Endodermal cell (in vitro differentiated cells): Measurements from ENCODE around the gene ALOXE3. TPM values are rescaled to one million over a fixed set of nuclear protein-coding genes. Genes with fewer than 3 reads are reported as not detected.

Experiments
- DNase-seq: peaks from one replicate; pipeline ENCODE4 v3.0.0-alpha.2; 2017
- H3K27ac ChIP-seq: 2 replicates; pipeline ENCODE4 v1.5.1; 2013; ENCODE audit warnings: mild to moderate bottlenecking, low read depth, low read length, moderate library complexity
- H3K27me3 ChIP-seq: 2 replicates; pipeline ENCODE4 v1.6.1; 2013; ENCODE audit warnings: mild to moderate bottlenecking, low read length, moderate library complexity; ENCODE audit not compliant: insufficient read depth, control insufficient read depth, poor library complexity, severe bottlenecking
- H3K36me3 ChIP-seq: 2 replicates; pipeline ENCODE4 v1.7.0; 2013; ENCODE audit warnings: mild to moderate bottlenecking, low read length, moderate library complexity; ENCODE audit not compliant: control insufficient read depth, insufficient read depth
- H3K4me1 ChIP-seq: one replicate; pipeline ENCODE4 v1.7.0; 2013; ENCODE audit warnings: low read length; ENCODE audit not compliant: control insufficient read depth, insufficient read depth
- H3K4me3 ChIP-seq: 2 replicates; pipeline ENCODE4 v1.5.1; 2013; ENCODE audit warnings: mild to moderate bottlenecking, low read length, moderate library complexity
- H3K9ac ChIP-seq: 2 replicates; pipeline ENCODE4 v1.6.1; 2013; ENCODE audit warnings: mild to moderate bottlenecking, low read length, moderate library complexity; ENCODE audit not compliant: poor library complexity, severe bottlenecking; ENCODE audit errors: extremely low read depth
- H3K9me3 ChIP-seq: 2 replicates; pipeline ENCODE4 v1.6.1; 2013; ENCODE audit warnings: mild to moderate bottlenecking, low read length, moderate library complexity; ENCODE audit not compliant: control insufficient read depth
- H3K27ac Mint-ChIP-seq: 2 replicates; pipeline ENCODE4 v1.8.0; 2020; ENCODE audit warnings: mixed read lengths
- H3K27me3 Mint-ChIP-seq: 2 replicates; pipeline ENCODE4 v1.8.0; 2021; ENCODE audit warnings: mild to moderate bottlenecking, mixed read lengths; ENCODE audit not compliant: insufficient read depth
- H3K36me3 Mint-ChIP-seq: 2 replicates; pipeline ENCODE4 v1.8.0; 2020; ENCODE audit warnings: low read depth, mixed read lengths
- H3K4me1 Mint-ChIP-seq: 2 replicates; pipeline ENCODE4 v1.8.0; 2020; ENCODE audit warnings: mixed read lengths
- H3K4me3 Mint-ChIP-seq: 2 replicates; pipeline ENCODE4 v1.8.0; 2020; ENCODE audit warnings: mild to moderate bottlenecking, moderate library complexity, mixed read lengths
- H3K9me3 Mint-ChIP-seq: 2 replicates; pipeline ENCODE4 v1.8.0; 2020; ENCODE audit warnings: mild to moderate bottlenecking, mixed read lengths
- WGBS, 2 experiments: methylation state at CpG; one replicate each; pipeline versions ENCODE4 v1.1.5 to v1.1.7; 2013; ENCODE audit warnings: missing lambda C conversion rate in 2 of 2, mixed read lengths in 1 of 2; ENCODE audit not compliant: insufficient coverage in 1 of 2, insufficient read length in 1 of 2; 5-methylcytosine and 5-hydroxymethylcytosine counted together
- total RNA-seq, 2 donors: library from RNA; stranded (reverse); fragmentation: NEBNext Ultra II Directional in 1 of 2; extraction: Animal tissue kit (Norgen Biotek cat#: 25700) in 1 of 2; gene quantifications; 2 replicates in 1 of 2; 3 replicates in 1 of 2; pipeline ENCODE4 v1.2.1, GENCODE V29; 2021
- TF ChIP-seq, protein P1 (sequence below): fragments of 200-600 bp; sonication (generic); conservative IDR thresholded peaks from 2 replicates; pipeline ENCODE4 v1.5.0; 2021; ENCODE audit warnings: antibody characterized with exemption, mild to moderate bottlenecking

The ALOXE3 gene
- total RNA-seq, 2 donors from 2014 or later: 0.13 to 0.49 TPM

DNA sequence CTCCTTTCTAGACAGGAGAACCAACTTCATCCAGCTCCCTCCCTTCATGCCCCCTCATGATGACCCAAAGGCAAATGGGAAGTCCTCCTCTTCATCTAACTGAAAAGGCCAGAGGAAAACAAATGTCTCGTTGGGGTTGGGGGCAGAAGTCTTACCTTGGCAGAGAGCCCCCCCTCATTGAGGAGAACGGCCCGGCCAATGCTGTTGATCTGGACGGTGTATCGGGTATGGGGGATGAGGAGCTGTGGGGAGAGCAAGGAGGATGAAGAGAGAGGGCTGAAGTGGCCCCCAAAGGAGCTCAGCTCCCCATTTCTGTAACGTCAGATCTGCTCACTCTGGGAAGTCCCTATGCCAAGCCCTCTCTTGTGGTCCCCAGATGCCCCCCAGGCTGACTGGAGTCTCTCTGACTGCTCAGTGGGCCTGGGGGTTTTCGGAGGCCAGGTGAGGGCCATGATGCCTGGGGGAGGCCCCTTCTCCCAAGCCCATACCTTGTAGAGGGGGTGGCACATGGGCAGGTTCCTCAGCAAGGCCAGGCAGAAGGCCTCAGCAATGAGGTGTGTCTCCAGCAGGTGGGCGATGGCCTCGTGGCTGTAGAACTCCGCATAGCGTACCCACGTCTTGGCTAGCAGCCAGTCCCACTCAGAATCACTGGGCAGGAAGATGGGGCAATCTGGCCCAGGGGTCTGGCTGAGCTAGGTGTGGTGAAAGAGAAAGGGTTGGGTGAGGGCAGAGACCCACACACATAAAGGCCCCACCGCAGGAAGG lies 41.6 kb downstream of the ALOXE3 start:
- Mint-ChIP-seq H3K27ac (no peak overlapping the region), H3K4me1 (peaks cover 22% of the 10 kb centered on the region), H3K27me3 (peaks cover 92% of the 10 kb centered on the region), H3K9me3 (peaks cover 2% of the 10 kb centered on the region), H3K4me3 (no peak overlapping the region), H3K36me3 (no peaks in the 10 kb centered on the region)
- TF ChIP-seq, protein P1, sequence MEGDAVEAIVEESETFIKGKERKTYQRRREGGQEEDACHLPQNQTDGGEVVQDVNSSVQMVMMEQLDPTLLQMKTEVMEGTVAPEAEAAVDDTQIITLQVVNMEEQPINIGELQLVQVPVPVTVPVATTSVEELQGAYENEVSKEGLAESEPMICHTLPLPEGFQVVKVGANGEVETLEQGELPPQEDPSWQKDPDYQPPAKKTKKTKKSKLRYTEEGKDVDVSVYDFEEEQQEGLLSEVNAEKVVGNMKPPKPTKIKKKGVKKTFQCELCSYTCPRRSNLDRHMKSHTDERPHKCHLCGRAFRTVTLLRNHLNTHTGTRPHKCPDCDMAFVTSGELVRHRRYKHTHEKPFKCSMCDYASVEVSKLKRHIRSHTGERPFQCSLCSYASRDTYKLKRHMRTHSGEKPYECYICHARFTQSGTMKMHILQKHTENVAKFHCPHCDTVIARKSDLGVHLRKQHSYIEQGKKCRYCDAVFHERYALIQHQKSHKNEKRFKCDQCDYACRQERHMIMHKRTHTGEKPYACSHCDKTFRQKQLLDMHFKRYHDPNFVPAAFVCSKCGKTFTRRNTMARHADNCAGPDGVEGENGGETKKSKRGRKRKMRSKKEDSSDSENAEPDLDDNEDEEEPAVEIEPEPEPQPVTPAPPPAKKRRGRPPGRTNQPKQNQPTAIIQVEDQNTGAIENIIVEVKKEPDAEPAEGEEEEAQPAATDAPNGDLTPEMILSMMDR: no peak
- Histone ChIP-seq H3K27ac (no peak overlapping the region), H3K27me3 (peaks cover 97% of the 10 kb centered on the region), H3K4me3 (no peak overlapping the region), H3K4me1 (peaks cover 2% of the 10 kb centered on the region), H3K9ac (no peak overlapping the region), H3K36me3 (no peaks in the 10 kb centered on the region), H3K9me3 (no peaks in the 10 kb centered on the region)
- 87 to 97% methylated on average over 9 to 13 of the region's 13 CpGs for WGBS, 2 experiments
- no peak for DNase-seq

DNA sequence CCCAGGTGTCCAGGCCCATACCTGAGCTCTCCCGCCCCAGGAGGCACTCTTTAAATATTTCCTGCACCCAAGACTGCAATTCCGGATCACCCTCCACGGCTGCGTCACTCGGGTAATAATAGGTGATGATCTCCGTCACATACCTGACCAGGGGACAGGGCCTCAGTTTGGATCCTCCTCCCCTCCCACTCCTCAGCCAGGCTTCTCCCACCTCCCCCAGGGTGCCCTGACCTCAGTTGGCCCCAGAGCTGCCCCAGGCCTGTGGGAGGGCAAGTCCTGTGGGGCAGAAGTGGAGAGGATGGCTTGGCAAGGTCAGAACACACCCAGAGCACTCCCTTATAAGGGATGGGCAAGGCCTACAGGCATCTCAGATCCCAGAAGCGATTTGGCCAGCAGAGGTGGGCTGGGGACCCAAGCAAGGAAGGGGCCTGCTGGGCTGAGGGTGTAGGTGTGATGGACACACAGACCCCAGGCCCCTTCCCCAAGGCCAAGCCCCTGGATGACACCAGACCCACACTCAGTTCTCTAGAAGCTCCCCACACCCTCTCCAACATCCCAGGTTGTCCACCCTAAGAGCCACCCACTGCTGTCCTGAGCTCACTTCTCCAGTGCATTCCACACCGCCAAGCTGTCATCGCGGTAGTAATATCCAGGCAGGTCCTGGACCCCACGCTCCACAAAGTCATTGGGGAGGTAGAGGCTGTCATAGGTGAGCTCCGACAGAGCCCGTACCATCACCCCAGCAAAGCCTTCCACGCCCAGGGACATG lies 42.6 kb downstream of the ALOXE3 start:
- no peak for DNase-seq
- peaks cover 97% of the 10 kb centered on the region for H3K27me3 ChIP-seq
- no peak overlapping the region for H3K27ac ChIP-seq
- no peak overlapping the region for H3K9ac ChIP-seq
- Mint-ChIP-seq H3K9me3 (peaks cover 2% of the 10 kb centered on the region), H3K4me3 (no peak overlapping the region), H3K27me3 (peaks cover 92% of the 10 kb centered on the region), H3K36me3 (no peaks in the 10 kb centered on the region), H3K4me1 (peaks cover 26% of the 10 kb centered on the region), H3K27ac (no peak overlapping the region)
- TF ChIP-seq, protein P1: no peak
- H3K4me1 ChIP-seq: peaks cover 2% of the 10 kb centered on the region
- H3K36me3 ChIP-seq: no peaks in the 10 kb centered on the region
- H3K4me3 ChIP-seq: no peak overlapping the region
- 89 to 92% methylated on average over 6 to 14 of the region's 14 CpGs for WGBS, 2 experiments
- H3K9me3 ChIP-seq: no peaks in the 10 kb centered on the region

DNA sequence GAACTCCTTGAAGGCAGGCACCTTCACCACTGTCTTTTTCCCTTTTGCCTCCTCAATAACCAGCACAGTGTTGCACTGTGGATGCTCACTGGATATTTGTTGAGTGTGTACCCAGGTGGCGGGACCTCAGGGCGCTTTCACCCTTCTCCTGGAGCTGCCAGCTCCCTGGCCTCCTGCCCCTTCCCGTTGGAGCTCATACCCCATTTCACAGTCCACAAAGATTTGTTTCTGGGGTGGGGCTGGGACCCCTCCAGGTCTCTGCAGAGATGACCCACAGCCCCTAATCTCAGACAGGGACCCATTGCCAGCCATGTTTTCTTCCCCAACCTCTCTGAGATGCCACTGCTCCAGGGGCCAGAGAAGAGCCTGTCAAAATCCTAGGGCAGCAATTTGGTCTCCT lies 43.2 kb downstream of the ALOXE3 start:
- H3K9me3 ChIP-seq: no peaks in the 10 kb centered on the region
- H3K36me3 ChIP-seq: no peaks in the 10 kb centered on the region
- H3K27me3 ChIP-seq: peaks cover 96% of the 10 kb centered on the region
- no peak overlapping the region for H3K9ac ChIP-seq
- H3K4me3 Mint-ChIP-seq: no peak overlapping the region
- H3K27me3 Mint-ChIP-seq: peaks cover 91% of the 10 kb centered on the region
- no peaks in the 10 kb centered on the region for H3K36me3 Mint-ChIP-seq
- no peak overlapping the region for H3K4me3 ChIP-seq
- TF ChIP-seq, protein P1: no peak
- peaks cover 2% of the 10 kb centered on the region for H3K9me3 Mint-ChIP-seq
- WGBS, 2 experiments: 88% methylated on average over 3 of the region's 3 CpGs; no CpG with 5 or more reads in 1 of the 2 experiments
- peaks cover 2% of the 10 kb centered on the region for H3K4me1 ChIP-seq
- no peak for DNase-seq
- no peak overlapping the region for H3K27ac Mint-ChIP-seq
- H3K27ac ChIP-seq: no peak overlapping the region
- H3K4me1 Mint-ChIP-seq: peaks cover 26% of the 10 kb centered on the region
